GM19239 (cell line): ENCODE results near the gene CCDC85B.

Experiments
- DNase-seq: peaks from one replicate; pipeline ENCODE4 v3.0.0; 2011; ENCODE audit warnings: low spot score; ENCODE audit not compliant: insufficient read length
- FAIRE-seq: peaks from 2 replicates; lab custom pipeline; 2011; peaks lifted over from hg19 to GRCh38; lab: Jason Lieb, UNC

CCDC85B gene

DNA sequence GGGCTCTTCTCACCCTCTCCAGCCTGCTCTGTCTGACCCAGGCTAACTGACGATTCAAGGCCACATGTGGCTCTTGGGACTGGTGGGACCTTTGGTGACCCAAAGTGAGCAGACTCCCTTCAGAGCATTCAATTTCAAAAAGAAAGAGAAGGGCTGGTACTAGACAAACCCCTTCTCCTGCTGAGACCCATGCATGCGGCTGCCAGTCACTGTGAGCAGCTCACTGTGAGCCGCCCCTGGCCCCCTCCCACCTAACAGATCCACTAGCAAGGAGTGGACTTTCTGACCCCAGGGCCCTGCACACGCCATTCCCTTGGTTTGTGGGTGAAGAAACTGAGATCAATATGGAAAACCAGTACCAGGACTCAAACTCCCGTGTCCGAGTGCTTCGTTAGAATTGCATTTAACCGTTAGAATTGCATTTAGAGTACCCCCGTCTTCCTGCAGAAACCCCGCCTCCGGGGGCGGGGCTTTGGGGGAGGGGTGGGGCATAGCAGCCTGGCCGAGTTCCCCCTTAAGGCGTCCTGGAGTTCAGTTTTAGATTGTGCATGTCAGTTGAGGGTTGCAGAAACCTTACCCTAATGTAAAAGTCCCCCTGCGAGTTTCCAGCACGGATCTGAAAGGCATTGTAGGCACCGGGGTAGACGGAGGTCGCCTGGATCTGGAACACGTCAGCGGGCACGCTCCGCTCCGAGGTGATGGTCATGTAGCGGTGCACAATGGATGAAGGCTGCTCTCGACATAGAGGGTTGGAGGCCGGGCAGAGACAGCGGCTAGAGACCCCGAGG lies 23.0 kb upstream of the CCDC85B start:
- no peak for FAIRE-seq

DNA sequence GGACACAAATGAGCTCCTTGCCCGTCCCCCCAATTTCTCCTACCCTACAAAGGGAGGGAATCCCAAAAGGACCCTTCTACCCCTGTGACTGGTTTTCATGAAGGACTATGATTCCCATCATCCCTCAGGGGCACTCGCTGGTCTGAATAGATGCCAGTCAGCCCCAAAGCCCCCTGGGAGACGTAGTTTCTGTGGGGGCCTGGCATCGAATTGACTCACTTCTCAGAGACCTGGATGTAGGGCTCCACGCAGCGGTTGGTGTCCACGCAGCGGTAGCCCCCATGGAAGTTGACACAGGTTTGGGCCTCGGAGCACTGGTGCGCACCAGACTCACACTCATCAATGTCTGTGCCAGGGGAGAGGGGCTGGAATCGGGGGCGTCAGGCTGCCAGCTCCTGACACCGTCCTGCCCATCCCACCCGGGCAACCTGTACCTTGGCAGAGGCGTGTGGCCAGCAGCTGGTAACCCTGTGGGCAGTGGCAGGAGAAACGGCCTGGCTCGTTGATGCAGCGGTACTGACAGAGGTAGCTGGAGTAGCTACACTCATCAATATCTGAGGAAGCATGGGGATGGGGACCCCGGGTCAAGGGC lies 22.3 kb upstream of the CCDC85B start:
- FAIRE-seq (no peak), DNase-seq (no peak)

More for the DNA sequence above, 23.0 kb upstream of the CCDC85B start:
- DNase-seq: no peak

GRCh38 chr11:65868907-65869306 lies 21.6 kb upstream of the CCDC85B start:
- no peak for FAIRE-seq

GRCh38 chr11:65869643-65870306 lies 20.7 kb upstream of the CCDC85B start:
- FAIRE-seq: no peak
- no peak for DNase-seq

More at GRCh38 chr11:65868907-65869306, 21.6 kb upstream of the CCDC85B start:
- DNase-seq: no peak

DNA sequence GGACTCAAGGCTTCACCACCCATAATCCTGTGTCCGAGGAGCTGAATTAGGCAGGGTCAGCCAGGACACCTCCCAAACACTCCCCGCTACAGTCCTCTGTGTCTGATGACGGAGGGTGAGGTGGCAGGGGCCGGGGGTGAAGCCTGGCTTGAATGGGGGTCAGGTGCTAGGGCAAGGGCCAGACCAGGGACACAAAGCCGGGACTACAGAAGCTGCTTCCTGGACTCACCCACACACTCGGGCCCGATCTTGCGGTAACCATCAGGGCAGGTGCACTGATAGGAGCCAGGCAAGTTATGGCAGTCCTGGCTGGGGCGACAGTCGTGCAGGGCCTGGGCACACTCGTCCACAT lies 20.2 kb upstream of the CCDC85B start:
- DNase-seq: no peak
- no peak for FAIRE-seq

GRCh38 chr11:65870706-65871681 lies 19.5 kb upstream of the CCDC85B start:
- no peak for FAIRE-seq
- no peak for DNase-seq

GRCh38 chr11:65871811-65872548 lies 18.5 kb upstream of the CCDC85B start:
- FAIRE-seq (no peak), DNase-seq (no peak)

- FAIRE-seq (no peak), DNase-seq (no peak)
These were observed 17.7 kb upstream of the CCDC85B start, which contains the start of gene EFEMP2 for GRCh38 chr11:65872586-65873317. EFEMP2 (minus strand) TSS chr11:65872800; CDS start chr11:65872354, 446 bp downstream.

- DNase-seq (peak; percentile 99), FAIRE-seq (peak; percentile 99)
These were observed 16.9 kb upstream of the CCDC85B start for GRCh38 chr11:65873318-65874156.

- FAIRE-seq (no peak), DNase-seq (no peak)
These were observed 10.9 kb upstream of the CCDC85B start, which contains the start of gene CTSW for GRCh38 chr11:65879617-65880016. CTSW (plus strand) TSS chr11:65879837; CDS start chr11:65879855, 18 bp downstream.

GRCh38 chr11:65880027-65880426 lies 10.4 kb upstream of the CCDC85B start:
- DNase-seq: no peak
- FAIRE-seq: no peak

- DNase-seq (no peak), FAIRE-seq (no peak)
These were observed 9.5 kb upstream of the CCDC85B start for GRCh38 chr11:65880844-65881421.

DNA sequence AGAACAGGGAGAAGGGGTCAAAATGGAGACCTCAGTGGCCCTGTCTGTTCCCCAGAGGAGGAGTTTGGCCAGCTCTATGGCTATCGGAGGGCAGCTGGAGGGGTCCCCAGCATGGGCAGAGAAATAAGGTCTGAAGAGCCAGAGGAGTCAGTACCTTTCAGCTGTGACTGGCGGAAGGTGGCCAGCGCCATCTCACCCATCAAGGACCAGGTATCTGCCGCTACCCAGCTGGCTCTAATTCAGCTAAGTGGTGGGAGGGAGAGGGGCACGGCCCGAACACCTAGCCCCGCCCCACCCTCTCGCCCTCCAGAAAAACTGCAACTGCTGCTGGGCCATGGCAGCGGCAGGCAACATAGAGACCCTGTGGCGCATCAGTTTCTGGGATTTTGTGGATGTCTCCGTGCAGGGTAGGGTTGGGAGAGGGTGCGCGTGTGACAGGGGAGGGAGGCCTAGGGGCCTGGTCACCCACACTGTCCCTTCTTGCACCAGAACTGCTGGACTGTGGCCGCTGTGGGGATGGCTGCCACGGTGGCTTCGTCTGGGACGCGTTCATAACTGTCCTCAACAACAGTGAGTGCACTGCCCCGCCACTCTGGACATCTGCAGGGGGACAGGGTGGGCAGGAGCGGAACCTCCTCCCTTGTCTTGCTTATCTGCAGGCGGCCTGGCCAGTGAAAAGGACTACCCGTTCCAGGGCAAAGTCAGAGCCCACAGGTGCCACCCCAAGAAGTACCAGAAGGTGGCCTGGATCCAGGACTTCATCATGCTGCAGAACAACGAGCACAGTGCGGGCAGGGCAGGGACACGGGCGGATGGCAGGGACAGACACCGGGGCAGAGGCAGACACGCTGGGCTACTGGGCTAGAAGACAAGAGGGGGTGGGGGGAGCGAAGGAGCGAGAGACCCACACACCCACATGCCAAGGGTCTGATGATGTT lies 8.1 kb upstream of the CCDC85B start:
- DNase-seq (no peak), FAIRE-seq (no peak)

DNA sequence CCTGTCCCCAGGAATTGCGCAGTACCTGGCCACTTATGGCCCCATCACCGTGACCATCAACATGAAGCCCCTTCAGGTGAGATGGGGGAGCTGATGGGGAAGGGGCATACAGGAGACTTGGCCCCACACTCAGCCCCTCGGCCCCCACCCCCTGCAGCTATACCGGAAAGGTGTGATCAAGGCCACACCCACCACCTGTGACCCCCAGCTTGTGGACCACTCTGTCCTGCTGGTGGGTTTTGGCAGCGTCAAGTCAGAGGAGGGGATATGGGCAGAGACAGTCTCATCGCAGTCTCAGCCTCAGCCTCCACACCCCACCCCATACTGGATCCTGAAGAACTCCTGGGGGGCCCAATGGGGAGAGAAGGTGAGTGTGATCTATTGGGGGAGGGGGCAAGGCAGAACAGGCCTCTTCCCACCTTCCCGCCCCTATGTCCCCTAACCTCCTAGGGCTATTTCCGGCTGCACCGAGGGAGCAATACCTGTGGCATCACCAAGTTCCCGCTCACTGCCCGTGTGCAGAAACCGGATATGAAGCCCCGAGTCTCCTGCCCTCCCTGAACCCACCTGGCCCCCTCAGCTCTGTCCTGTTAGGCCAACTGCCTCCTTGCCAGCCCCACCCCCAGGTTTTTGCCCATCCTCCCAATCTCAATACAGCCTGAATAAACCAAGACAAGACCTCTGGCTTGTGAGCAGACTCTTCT lies 7.3 kb upstream of the CCDC85B start:
- DNase-seq (no peak), FAIRE-seq (no peak)

- DNase-seq: no peak
- FAIRE-seq: no peak
These were observed 6.4 kb upstream of the CCDC85B start for GRCh38 chr11:65883786-65884715.
